Ovary (tissue), 3 donors: ENCODE data around the gene SEMA3E.
"Not testable (repeated sequence)": the region's sequence is repeated elsewhere in the genome, so short reads cannot be mapped to it uniquely, and the experiment has no call there.

Experiments used
- CTCF ChIP-seq, 3 donors: fragments of 450-650 bp in 2 of 3; fragments of 200-600 bp in 1 of 3; IDR thresholded peaks; one replicate each; pipeline versions ENCODE4 v1.5.1 to v1.8.0; 2016 to 2022; ENCODE audit warnings: antibody characterized with exemption in 3 of 3, mild to moderate bottlenecking in 1 of 3
- EP300 ChIP-seq: sonication (generic); formaldehyde crosslinking; IDR thresholded peaks from one replicate; pipeline ENCODE4 v1.6.1; 2017; ENCODE audit warnings: antibody characterized with exemption
- POLR2A ChIP-seq: fragments of 450-650 bp; IDR thresholded peaks from one replicate; pipeline ENCODE4 v1.6.1; 2017; ENCODE audit warnings: antibody characterized with exemption, mild to moderate bottlenecking, moderate library complexity
- donor health status: DM: no; HTN: no; CAD: no.

GRCh38 chr7:83459101-83459929 is 189.6 kb downstream of the SEMA3E start:
- not testable (repeated sequence) for TF ChIP-seq CTCF (IDR thresholded peaks at IDR 0.05); POLR2A; EP300
